ENCODE data around the gene PCNX4. TPM values are rescaled to one million over a fixed set of nuclear protein-coding genes. Genes with fewer than 3 reads are reported as not detected.

PCNX4 gene
- total RNA-seq, 1 donor from 2014 or later, result 96.8 TPM

DNA sequence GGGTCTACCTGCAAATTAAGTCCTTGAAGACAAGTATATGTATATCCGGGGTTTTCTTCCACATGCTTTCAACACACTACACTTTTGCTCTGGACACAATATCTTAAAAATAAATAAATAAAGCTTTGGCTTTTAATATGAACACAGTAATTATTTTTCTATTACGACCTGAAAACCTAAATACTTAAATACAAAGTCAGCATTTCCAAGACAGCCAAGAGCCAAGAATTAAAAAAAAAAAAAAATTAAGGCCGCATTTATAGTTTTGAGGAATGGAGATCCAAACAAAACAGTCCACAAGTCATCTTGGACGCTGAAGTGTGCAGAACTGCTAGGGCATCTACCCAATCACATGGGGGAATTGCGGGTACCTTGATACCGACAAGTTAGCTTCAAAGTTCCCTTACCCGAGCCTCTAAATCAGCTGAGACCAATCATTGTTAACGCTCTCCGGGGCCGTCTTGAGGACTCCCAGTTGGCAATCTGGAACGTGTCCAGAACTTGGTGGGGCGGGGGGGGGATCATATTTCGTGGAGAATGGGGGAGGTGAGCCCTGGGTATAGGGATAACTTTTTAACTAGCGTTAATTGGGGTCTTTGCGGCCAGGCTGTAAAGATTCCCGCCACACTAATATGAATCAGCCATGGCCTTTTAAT is 731 bp upstream of the PCNX4 start:
- no peak for DNase-seq (ENCODE audit: low read depth)
- Histone ChIP-seq H3K4me3 (ENCODE audit: low read depth, low read length) (peak overlapping the region; percentile 97), H3K36me3 (ENCODE audit: control insufficient read depth, insufficient read depth, low read length) (no peaks in the 10 kb centered on the region), H3K27me3 (ENCODE audit: control insufficient read depth, insufficient read depth, low read length) (no peaks in the 10 kb centered on the region)
- TF ChIP-seq, protein P1, sequence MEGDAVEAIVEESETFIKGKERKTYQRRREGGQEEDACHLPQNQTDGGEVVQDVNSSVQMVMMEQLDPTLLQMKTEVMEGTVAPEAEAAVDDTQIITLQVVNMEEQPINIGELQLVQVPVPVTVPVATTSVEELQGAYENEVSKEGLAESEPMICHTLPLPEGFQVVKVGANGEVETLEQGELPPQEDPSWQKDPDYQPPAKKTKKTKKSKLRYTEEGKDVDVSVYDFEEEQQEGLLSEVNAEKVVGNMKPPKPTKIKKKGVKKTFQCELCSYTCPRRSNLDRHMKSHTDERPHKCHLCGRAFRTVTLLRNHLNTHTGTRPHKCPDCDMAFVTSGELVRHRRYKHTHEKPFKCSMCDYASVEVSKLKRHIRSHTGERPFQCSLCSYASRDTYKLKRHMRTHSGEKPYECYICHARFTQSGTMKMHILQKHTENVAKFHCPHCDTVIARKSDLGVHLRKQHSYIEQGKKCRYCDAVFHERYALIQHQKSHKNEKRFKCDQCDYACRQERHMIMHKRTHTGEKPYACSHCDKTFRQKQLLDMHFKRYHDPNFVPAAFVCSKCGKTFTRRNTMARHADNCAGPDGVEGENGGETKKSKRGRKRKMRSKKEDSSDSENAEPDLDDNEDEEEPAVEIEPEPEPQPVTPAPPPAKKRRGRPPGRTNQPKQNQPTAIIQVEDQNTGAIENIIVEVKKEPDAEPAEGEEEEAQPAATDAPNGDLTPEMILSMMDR (IDR thresholded peaks at IDR 0.05; ENCODE audit: insufficient read depth, low read length, poor library complexity, severe bottlenecking), result no peak

DNA sequence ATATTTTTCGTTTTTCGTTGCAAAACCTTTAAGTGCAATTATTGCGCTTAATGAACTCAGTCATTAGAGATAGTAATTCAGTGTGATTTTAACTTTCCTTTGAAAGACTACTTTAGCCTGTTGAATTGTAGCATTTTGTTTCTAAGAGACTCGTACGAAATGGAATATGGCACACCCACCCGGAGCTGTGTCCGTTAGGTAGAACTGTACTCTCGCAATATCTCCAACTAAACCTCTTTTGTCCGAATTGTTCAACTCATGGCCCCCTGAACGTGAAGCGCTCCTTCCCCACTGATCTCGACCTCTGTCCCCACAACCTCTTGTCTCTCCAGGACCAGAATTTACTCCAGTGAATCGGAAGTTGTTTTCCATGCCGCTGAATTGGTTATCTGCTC is 800 bp downstream of the PCNX4 start:
- TF ChIP-seq, protein P1 (IDR thresholded peaks at IDR 0.05; ENCODE audit: insufficient read depth, low read length, poor library complexity, severe bottlenecking), result no peak
- no peak for DNase-seq (ENCODE audit: low read depth)
- Histone ChIP-seq H3K36me3 (ENCODE audit: control insufficient read depth, insufficient read depth, low read length) (no peaks in the 10 kb centered on the region), H3K4me3 (ENCODE audit: low read depth, low read length) (peak overlapping the region; percentile 97), H3K27me3 (ENCODE audit: control insufficient read depth, insufficient read depth, low read length) (no peaks in the 10 kb centered on the region)

DNA sequence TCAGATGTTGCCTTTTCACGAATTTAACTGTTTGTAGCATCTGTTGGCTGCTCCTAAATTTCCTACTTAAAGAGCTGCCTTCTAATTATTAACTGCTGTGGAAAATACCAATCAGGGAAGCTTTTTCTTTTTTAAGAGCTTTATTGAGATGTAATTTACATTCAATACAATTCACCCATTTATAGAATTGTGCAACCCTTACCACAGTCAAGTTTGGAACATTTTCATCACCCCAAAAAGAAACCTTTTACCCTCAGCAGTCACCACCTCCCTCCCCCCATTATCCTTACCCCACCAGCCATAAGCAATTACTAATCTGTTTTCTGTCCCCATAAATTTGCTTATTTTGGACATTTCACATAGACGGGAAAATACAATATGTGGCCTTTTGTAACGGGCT is 1.4 kb downstream of the PCNX4 start:
- TF ChIP-seq, protein P1 (IDR thresholded peaks at IDR 0.05; ENCODE audit: insufficient read depth, low read length, poor library complexity, severe bottlenecking), result no peak
- Histone ChIP-seq H3K27me3 (ENCODE audit: control insufficient read depth, insufficient read depth, low read length) (no peaks in the 10 kb centered on the region), H3K4me3 (ENCODE audit: low read depth, low read length) (peak overlapping the region; percentile 97), H3K36me3 (ENCODE audit: control insufficient read depth, insufficient read depth, low read length) (no peaks in the 10 kb centered on the region)
- DNase-seq (ENCODE audit: low read depth), result no peak

DNA sequence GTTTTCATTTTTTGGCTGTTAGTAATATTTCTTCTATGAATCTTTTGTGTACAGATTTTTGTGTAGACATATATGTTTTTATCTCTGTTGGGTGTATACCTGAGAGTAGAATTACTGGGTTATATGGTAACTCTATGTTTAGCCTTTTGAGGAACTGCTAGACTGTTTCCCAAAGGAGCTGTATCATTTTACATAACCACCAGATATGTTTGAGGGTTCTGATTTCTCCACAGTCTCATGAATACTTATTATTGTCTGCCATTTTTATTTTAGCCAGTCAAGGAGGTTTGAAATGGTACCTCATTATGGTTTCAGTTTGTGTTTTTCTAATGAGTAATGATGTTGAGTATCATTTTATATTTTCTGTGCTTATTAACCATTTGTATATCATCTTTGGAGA is 1.9 kb downstream of the PCNX4 start:
- TF ChIP-seq, protein P1 (IDR thresholded peaks at IDR 0.05; ENCODE audit: insufficient read depth, low read length, poor library complexity, severe bottlenecking), result no peak
- Histone ChIP-seq H3K4me3 (ENCODE audit: low read depth, low read length) (peak overlapping the region; percentile 97), H3K36me3 (ENCODE audit: control insufficient read depth, insufficient read depth, low read length) (no peaks in the 10 kb centered on the region), H3K27me3 (ENCODE audit: control insufficient read depth, insufficient read depth, low read length) (no peaks in the 10 kb centered on the region)
- DNase-seq (ENCODE audit: low read depth), result no peak

DNA sequence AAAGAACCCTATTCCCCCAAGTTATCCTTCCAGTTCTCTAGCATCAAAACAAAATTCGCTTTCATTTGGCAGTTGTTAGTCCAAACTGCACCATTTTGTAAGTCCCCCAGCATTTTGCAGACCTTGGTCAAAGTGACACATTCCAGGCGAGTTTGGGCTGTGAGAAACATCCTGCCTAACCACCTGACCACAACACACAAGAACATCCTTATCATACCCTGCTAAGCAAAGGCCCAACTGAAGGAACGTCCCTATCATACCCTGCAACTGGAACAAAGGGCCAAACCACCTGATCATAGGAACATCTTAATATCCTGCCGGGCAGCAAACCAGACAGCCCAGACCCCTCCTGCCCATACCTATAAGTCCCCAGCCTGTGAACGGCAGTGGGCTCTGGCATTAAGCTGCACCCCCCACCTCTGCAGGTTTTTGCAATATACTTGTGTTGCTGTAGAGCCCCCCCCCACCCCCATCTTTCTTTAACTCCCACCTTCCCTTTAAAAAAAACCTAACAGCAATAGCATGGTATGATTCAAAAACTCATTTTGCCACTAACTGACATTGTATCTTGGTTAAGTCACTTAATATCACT is 2.7 kb downstream of the PCNX4 start:
- H3K36me3 ChIP-seq (ENCODE audit: control insufficient read depth, insufficient read depth, low read length), result no peaks in the 10 kb centered on the region
- no peak for DNase-seq (ENCODE audit: low read depth)
- H3K4me3 ChIP-seq (ENCODE audit: low read depth, low read length), result peak overlapping the region; percentile 23
- TF ChIP-seq, protein P1 (IDR thresholded peaks at IDR 0.05; ENCODE audit: insufficient read depth, low read length, poor library complexity, severe bottlenecking), result no peak
- no peaks in the 10 kb centered on the region for H3K27me3 ChIP-seq (ENCODE audit: control insufficient read depth, insufficient read depth, low read length)

DNA sequence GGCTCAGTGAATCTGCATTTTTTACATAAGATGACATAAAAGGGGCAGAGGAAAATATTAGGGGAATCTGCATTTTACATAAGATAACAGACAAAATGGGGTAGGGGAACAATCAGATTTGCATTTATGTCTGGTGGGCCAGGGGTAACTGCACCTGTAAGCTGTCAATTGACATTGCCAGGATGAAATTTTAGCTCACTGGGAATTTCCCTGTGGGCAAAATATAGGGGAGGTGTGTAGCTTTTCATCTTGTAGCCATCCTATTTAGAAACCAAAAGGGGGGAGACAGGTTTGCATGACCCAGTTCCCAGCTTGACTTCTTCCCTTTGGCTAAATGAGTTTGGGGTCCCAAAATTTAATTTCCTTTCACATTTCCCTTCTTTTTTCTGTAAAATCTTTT is 3.5 kb downstream of the PCNX4 start:
- Histone ChIP-seq H3K4me3 (ENCODE audit: low read depth, low read length) (no peak overlapping the region), H3K27me3 (ENCODE audit: control insufficient read depth, insufficient read depth, low read length) (no peaks in the 10 kb centered on the region), H3K36me3 (ENCODE audit: control insufficient read depth, insufficient read depth, low read length) (no peaks in the 10 kb centered on the region)
- TF ChIP-seq, protein P1 (IDR thresholded peaks at IDR 0.05; ENCODE audit: insufficient read depth, low read length, poor library complexity, severe bottlenecking), result no peak
- DNase-seq (ENCODE audit: low read depth), result no peak
